ENCODE data around the gene CHD6.

The CHD6 gene

GRCh38 chr20:41352106-41352505 is 266.1 kb downstream of the CHD6 start:
- H3K36me3 Mint-ChIP-seq (ENCODE audit: low read depth) = no peaks in the 10 kb centered on the region
- no peaks in the 10 kb centered on the region for H3K9me3 Mint-ChIP-seq
- no peak overlapping the region for H3K27ac Mint-ChIP-seq
- no peaks in the 10 kb centered on the region for H3K4me1 Mint-ChIP-seq (ENCODE audit: low read depth)
- H3K4me3 Mint-ChIP-seq = no peak overlapping the region
- no peaks in the 10 kb centered on the region for H3K27me3 Mint-ChIP-seq

All from stimulated activated naive CD8-positive, alpha-beta T cell treated with anti-CD3 and anti-CD28 coated beads, Interleukin-15, Interleukin-2, amounts not matched to agents 100 ng/mL and 50 ng/mL, for 24 hours (primary cell).